GM23248 (cell line): ENCODE results near the gene EML4. TPM values are rescaled to one million over a fixed set of nuclear protein-coding genes. Genes with fewer than 3 reads are reported as not detected.
"Not testable (repeated sequence)": the region's sequence is repeated elsewhere in the genome, so short reads cannot be mapped to it uniquely, and the experiment has no call there.

Source experiments
- DNase-seq: peaks from one replicate; pipeline ENCODE4 v3.0.0-alpha.2; 2015
- H2AFZ ChIP-seq: fragments of 200-600 bp; sonication (generic); 2 replicates; pipeline ENCODE4 v1.6.1; 2016; ENCODE audit warnings: antibody characterized with exemption
- H3F3A ChIP-seq: fragments of 200-600 bp; sonication (generic); 2 replicates; pipeline ENCODE4 v1.6.1; 2016; ENCODE audit warnings: mild to moderate bottlenecking, antibody characterized with exemption, mixed run types; ENCODE audit not compliant: insufficient read depth
- H3K27ac ChIP-seq: fragments of 200-600 bp; sonication (generic); 2 replicates; pipeline ENCODE4 v1.5.1; 2016; ENCODE audit warnings: mild to moderate bottlenecking
- H3K27me3 ChIP-seq: fragments of 200-600 bp; sonication (generic); replicated peaks from 2 replicates; pipeline ENCODE4 v1.6.1; 2016; ENCODE audit warnings: mild to moderate bottlenecking; ENCODE audit not compliant: insufficient read depth
- H3K36me3 ChIP-seq: fragments of 200-600 bp; sonication (generic); 2 replicates; pipeline ENCODE4 v1.6.1; 2016; ENCODE audit warnings: low read depth, mild to moderate bottlenecking
- H3K4me1 ChIP-seq: fragments of 200-600 bp; sonication (generic); 2 replicates; pipeline ENCODE4 v1.6.1; 2016; ENCODE audit warnings: mild to moderate bottlenecking; ENCODE audit not compliant: insufficient read depth
- H3K4me2 ChIP-seq: fragments of 200-600 bp; sonication (generic); one replicate; pipeline ENCODE4 v1.6.1; 2016; ENCODE audit warnings: mild to moderate bottlenecking; ENCODE audit not compliant: unreplicated experiment
- H3K4me3 ChIP-seq: fragments of 200-600 bp; sonication (generic); 2 replicates; pipeline ENCODE4 v1.5.1; 2016; ENCODE audit warnings: mild to moderate bottlenecking
- H3K79me2 ChIP-seq: fragments of 200-600 bp; sonication (generic); 2 replicates; pipeline ENCODE4 v1.6.1; 2016; ENCODE audit warnings: mild to moderate bottlenecking; ENCODE audit not compliant: insufficient read depth
- H3K9ac ChIP-seq: fragments of 200-600 bp; sonication (generic); 2 replicates; pipeline ENCODE4 v1.6.1; 2016; ENCODE audit warnings: mild to moderate bottlenecking
- H3K9me2 ChIP-seq: fragments of 200-600 bp; sonication (generic); 2 replicates; pipeline ENCODE4 v1.6.1; 2016; ENCODE audit warnings: mixed run types, mild to moderate bottlenecking, moderate library complexity; ENCODE audit not compliant: insufficient read depth
- H3K9me3 ChIP-seq: fragments of 200-600 bp; sonication (generic); one replicate; pipeline ENCODE4 v1.6.1; 2017; ENCODE audit warnings: low read depth
- H4K20me1 ChIP-seq: fragments of 200-600 bp; sonication (generic); 2 replicates; pipeline ENCODE4 v1.6.0; 2016; ENCODE audit not compliant: insufficient read depth
- EZH2 ChIP-seq: fragments of 200-600 bp; sonication (generic); IDR thresholded peaks from 2 replicates; pipeline ENCODE4 v1.6.1; 2018; ENCODE audit warnings: antibody characterized with exemption, mild to moderate bottlenecking; ENCODE audit not compliant: insufficient read depth, poor library complexity, severe bottlenecking
- EZH2phosphoT487 ChIP-seq: fragments of 200-600 bp; sonication (generic); IDR thresholded peaks from 2 replicates; pipeline ENCODE4 v1.6.1; 2018; ENCODE audit warnings: antibody characterized with exemption, moderate library complexity, mild to moderate bottlenecking, low read depth; ENCODE audit not compliant: insufficient read depth
- WGBS, 2 experiments: methylation state at CpG; one replicate each; pipeline ENCODE4 v1.1.6; 2015 to 2017; ENCODE audit warnings: low lambda C conversion rate in 2 of 2, low coverage in 1 of 2; ENCODE audit errors: missing lambda C conversion rate in 2 of 2; 5-methylcytosine and 5-hydroxymethylcytosine counted together
- in situ Hi-C: fragments of 300-500 bp; cut with MboI; formaldehyde crosslinking; loops from 2 replicates; pipeline ENCODE4 v1.15.0; 2020
- polyA plus RNA-seq: library from polyadenylated mRNA; unstranded; fragments of >200 nt; fragmentation: Nextera tagmentation; extraction: Ambion mirVana; gene quantifications from 2 replicates; pipeline ENCODE4 v1.2.1, GENCODE V29; 2016
- total RNA-seq: library from RNA; depleted of rRNA; stranded (reverse); fragments of >200 nt; shearing (Covaris generic); gene quantifications from 2 replicates; pipeline ENCODE4 v1.2.3, GENCODE V29; 2014

Gene EML4
- total and polyA plus RNA-seq, 2 experiments from 2014 or later = 19.3 to 21.7 TPM

DNA sequence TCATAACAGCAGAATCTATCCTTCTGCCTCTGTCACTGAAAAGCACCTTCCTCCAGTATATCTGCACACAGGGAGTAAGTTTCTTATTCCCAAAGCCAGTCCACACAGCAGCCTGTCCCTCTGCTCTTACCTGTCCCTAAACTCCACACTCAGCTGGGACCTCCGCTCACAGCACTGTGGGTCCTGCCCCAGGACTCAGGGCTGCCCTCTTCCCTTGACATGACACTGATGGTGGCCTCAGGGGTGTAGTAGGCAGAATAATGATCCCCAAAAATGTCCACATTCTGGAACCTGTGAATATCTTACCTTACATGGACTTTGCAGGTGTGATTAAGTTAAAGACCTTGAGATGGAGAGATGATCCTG is 39.7 kb upstream of the EML4 start:
- Histone ChIP-seq H3K4me2 (peak overlapping the region; percentile 46), H3K27ac (peak overlapping the region; percentile 43; the same call in 1 of the 2 replicates), H3K9ac (no peak overlapping the region), H3K9me2 (no peaks in the 10 kb centered on the region), H3F3A (peaks cover 45% of the 10 kb centered on the region), H3K4me1 (peaks cover 47% of the 10 kb centered on the region), H3K36me3 (no peaks in the 10 kb centered on the region), H3K27me3 (no peaks in the 10 kb centered on the region), H2AFZ (no peak overlapping the region), H3K9me3 (no peaks in the 10 kb centered on the region), H3K4me3 (no peak overlapping the region), H3K79me2 (no peaks in the 10 kb centered on the region), H4K20me1 (no peaks in the 10 kb centered on the region)
- in situ Hi-C loops = no loop called here
- 91 to 100% methylated on average over 1 of the region's 1 CpG for WGBS, 2 experiments
- DNase-seq = no peak
- TF ChIP-seq EZH2phosphoT487 (no peak), EZH2 (no peak)

DNA sequence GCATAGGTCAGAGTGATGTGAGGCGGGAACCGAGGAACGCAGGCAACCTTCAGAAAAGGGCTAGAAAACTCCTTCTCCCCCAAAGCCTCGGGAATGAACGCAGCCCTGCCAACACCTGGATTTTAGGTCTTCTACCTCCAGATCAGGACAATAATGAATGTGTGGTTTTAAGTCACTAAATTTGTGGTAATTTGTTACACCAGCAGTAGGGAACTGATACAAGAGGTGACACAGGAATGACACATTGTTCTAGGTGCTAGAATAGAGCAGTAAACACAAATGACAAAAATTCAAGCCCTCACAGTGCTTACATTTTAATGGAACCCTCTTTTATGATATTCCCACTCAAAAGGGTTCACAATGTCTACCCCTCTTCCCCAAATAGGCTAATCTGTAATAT is 39.2 kb upstream of the EML4 start:
- Histone ChIP-seq H4K20me1 (no peaks in the 10 kb centered on the region), H2AFZ (no peak overlapping the region), H3K4me2 (no peak overlapping the region), H3K4me3 (no peak overlapping the region), H3K27me3 (no peaks in the 10 kb centered on the region), H3K9me3 (no peaks in the 10 kb centered on the region), H3F3A (peaks cover 45% of the 10 kb centered on the region), H3K4me1 (peaks cover 47% of the 10 kb centered on the region), H3K36me3 (no peaks in the 10 kb centered on the region), H3K9ac (no peak overlapping the region), H3K9me2 (no peaks in the 10 kb centered on the region), H3K27ac (no peak overlapping the region), H3K79me2 (no peaks in the 10 kb centered on the region)
- no peak for DNase-seq
- 97 to 98% methylated on average over 5 of the region's 5 CpGs for WGBS, 2 experiments
- no peak for TF ChIP-seq EZH2phosphoT487
- TF ChIP-seq EZH2 = no peak
- in situ Hi-C loops = no loop called here

DNA sequence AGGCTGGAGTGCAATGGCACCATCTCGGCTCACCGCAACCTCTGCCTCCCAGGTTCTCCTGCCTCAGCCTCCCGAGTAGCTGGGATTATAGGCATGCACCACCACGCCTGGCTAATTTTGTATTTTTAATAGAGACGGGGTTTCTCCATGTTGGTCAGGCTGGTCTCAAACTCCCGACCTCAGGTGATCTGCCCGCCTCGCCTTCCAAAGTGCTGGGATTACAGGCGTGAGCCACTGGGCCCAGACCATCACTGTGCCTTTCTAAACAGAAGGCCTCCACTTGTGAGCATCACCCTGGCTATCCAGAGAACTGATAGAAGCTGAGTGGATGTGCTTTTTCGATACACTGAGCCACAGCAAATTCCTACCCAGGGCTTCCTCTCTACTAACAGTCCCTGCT is 38.3 kb upstream of the EML4 start:
- H3K9ac ChIP-seq, H3K4me3 ChIP-seq, H3K4me2 ChIP-seq, H3K27me3 ChIP-seq, H3K9me2 ChIP-seq, H4K20me1 ChIP-seq, H2AFZ ChIP-seq, H3K9me3 ChIP-seq, DNase-seq, H3K79me2 ChIP-seq, in situ Hi-C loops, H3K27ac ChIP-seq, H3K36me3 ChIP-seq: not testable (repeated sequence)
- peaks cover 43% of the 10 kb centered on the region for H3K4me1 ChIP-seq
- peaks cover 45% of the 10 kb centered on the region for H3F3A ChIP-seq
- 96 to 98% methylated on average over 7 to 10 of the region's 10 CpGs for WGBS, 2 experiments

DNA sequence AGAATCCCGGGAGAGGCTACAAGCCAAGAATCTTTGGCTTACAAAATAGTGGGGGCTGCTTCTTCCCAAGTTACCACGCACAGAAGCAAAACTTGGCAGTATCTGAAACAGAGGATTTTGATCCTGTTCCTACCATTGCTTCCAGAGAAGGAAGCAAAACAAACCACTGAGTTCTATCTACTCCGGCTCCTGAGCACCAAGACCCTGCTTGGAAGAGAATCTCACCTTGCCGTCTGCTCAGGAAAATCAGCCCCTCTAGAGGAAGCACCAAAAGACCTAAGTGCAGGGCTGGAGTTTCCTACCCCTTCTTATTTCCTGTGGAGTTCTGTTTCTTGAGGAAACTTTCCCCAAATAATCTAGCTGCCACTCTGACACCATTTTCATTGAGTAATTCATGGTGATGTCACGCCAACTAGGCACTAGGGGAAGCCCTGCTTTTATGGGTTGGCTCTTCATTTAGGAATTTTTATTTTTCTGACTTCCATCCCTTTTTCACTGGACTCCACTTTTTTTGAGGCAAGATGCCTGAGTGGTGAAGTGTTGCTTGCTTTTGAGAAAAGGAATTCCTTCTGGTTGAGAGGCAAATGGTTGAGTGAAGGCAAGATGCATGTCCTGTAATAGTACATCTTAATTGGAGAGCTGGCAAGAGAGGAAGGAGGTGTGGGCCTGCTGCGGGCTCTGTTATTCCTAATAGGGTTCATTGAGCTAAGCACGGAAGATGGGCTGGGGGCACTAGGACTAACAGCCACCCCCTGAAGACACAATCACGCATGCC is 36.8 kb upstream of the EML4 start:
- TF ChIP-seq EZH2phosphoT487 (0 out of 2 replicates have a peak, but pooled peaks have one; percentile 47), EZH2 (no peak)
- no peaks in the 10 kb centered on the region for H3K27me3 ChIP-seq
- 0 to 1% methylated on average over 8 of the region's 8 CpGs for WGBS, 2 experiments
- H4K20me1 ChIP-seq = no peaks in the 10 kb centered on the region
- H3K4me1 ChIP-seq = peaks cover 38% of the 10 kb centered on the region
- peak overlapping the region; percentile 58 for H3K9ac ChIP-seq
- no peaks in the 10 kb centered on the region for H3K9me3 ChIP-seq
- peak; percentile 93 for DNase-seq
- no peaks in the 10 kb centered on the region for H3K79me2 ChIP-seq
- H3K9me2 ChIP-seq = no peaks in the 10 kb centered on the region
- peak overlapping the region; percentile 91 for H3K27ac ChIP-seq
- peaks cover 43% of the 10 kb centered on the region for H3F3A ChIP-seq
- H3K36me3 ChIP-seq = no peaks in the 10 kb centered on the region
- H2AFZ ChIP-seq = peak overlapping the region; percentile 46
- in situ Hi-C loops = no loop called here
- H3K4me2 ChIP-seq = peak overlapping the region; percentile 75
- peak overlapping the region; percentile 64 for H3K4me3 ChIP-seq
